Fibroblast of skin of left biceps (primary cell): ENCODE measurements around the gene HMGA1.
A peak's percentile ranks its signal among the peaks of the same experiment; 100 is the strongest.

Source experiments
- DNase-seq, 2 experiments: peaks; one replicate each; pipeline ENCODE4 v3.0.0-alpha.2; 2013; ENCODE audit warnings: low read depth in 2 of 2

The HMGA1 gene

GRCh38 chr6:34236443-34237315 is at the start of gene HMGA1:
Gene HMGA1, plus strand, starts transcription at chr6:34236873. Its CDS starts 3,908 bp downstream, at chr6:34240781.
- peak; percentile 57 to 64 for DNase-seq

GRCh38 chr6:34189806-34190503 is 46.7 kb upstream of the HMGA1 start:
- no peak for DNase-seq

- no peak for DNase-seq
Observed at GRCh38 chr6:34190504-34191122, 46.1 kb upstream of the HMGA1 start.

GRCh38 chr6:34194772-34195171 is 41.9 kb upstream of the HMGA1 start:
- DNase-seq, result no peak

- no peak for DNase-seq
Observed at GRCh38 chr6:34195726-34196115, 41.0 kb upstream of the HMGA1 start.

GRCh38 chr6:34196116-34196832 is 40.4 kb upstream of the HMGA1 start:
- DNase-seq, result peak; percentile 23 to 28

GRCh38 chr6:34196833-34197195 is 39.9 kb upstream of the HMGA1 start:
- no peak for DNase-seq

- DNase-seq, result no peak
Observed at GRCh38 chr6:34200340-34200971, 36.2 kb upstream of the HMGA1 start.

GRCh38 chr6:34201455-34202107 is 35.1 kb upstream of the HMGA1 start:
- no peak for DNase-seq

- DNase-seq, result no peak
Observed at GRCh38 chr6:34202329-34203201, 34.1 kb upstream of the HMGA1 start.

GRCh38 chr6:34204693-34205092 is 32.0 kb upstream of the HMGA1 start:
- DNase-seq, result no peak

- DNase-seq, result no peak
Observed at GRCh38 chr6:34205466-34205865, 31.2 kb upstream of the HMGA1 start.

- no peak for DNase-seq
Observed at GRCh38 chr6:34205916-34206315, 30.8 kb upstream of the HMGA1 start.

- DNase-seq, result no peak
Observed at GRCh38 chr6:34206726-34207125, 29.9 kb upstream of the HMGA1 start.

GRCh38 chr6:34207695-34208443 is 28.8 kb upstream of the HMGA1 start:
- DNase-seq, result no peak

- DNase-seq, result no peak
Observed at GRCh38 chr6:34213772-34214171, 22.9 kb upstream of the HMGA1 start.

- DNase-seq, result no peak
Observed at GRCh38 chr6:34218691-34219090, 18.0 kb upstream of the HMGA1 start.

- DNase-seq, result no peak
Observed at GRCh38 chr6:34223381-34223955, 13.2 kb upstream of the HMGA1 start.
